ENCODE data around the gene PRKCZ.
"Not testable (repeated sequence)": the region's sequence is repeated elsewhere in the genome, so short reads cannot be mapped to it uniquely, and the experiment has no call there.

Gene PRKCZ

GRCh38 chr1:2121794-2122193, 71.6 kb downstream of the PRKCZ start:
- not testable (repeated sequence) for DNase-seq

- DNase-seq = no peak
Measured at GRCh38 chr1:2124446-2125198, 74.4 kb downstream of the PRKCZ start.

- no peak for DNase-seq
Measured at GRCh38 chr1:2125350-2126211, 75.4 kb downstream of the PRKCZ start.

GRCh38 chr1:2126331-2127186, 76.3 kb downstream of the PRKCZ start:
- DNase-seq = no peak

GRCh38 chr1:2127187-2128145, 77.3 kb downstream of the PRKCZ start:
- no peak for DNase-seq

GRCh38 chr1:2128189-2128901, 78.1 kb downstream of the PRKCZ start:
- no peak for DNase-seq

GRCh38 chr1:2129256-2129943, 79.2 kb downstream of the PRKCZ start:
- no peak for DNase-seq

- no peak for DNase-seq
Measured at GRCh38 chr1:2130156-2130555, 79.9 kb downstream of the PRKCZ start.

GRCh38 chr1:2130871-2131289, 80.7 kb downstream of the PRKCZ start:
- no peak for DNase-seq

- peak in 1 of 2 donors; percentile 39 for DNase-seq
Measured at GRCh38 chr1:2132222-2133038, 82.2 kb downstream of the PRKCZ start.

- peak; percentile 97 to 98 for DNase-seq
Measured at GRCh38 chr1:2133039-2133878, 83.0 kb downstream of the PRKCZ start.

GRCh38 chr1:2133879-2134215, 83.6 kb downstream of the PRKCZ start:
- DNase-seq = no peak

GRCh38 chr1:2134266-2134620, 84.0 kb downstream of the PRKCZ start:
- no peak for DNase-seq

- DNase-seq = no peak
Measured at GRCh38 chr1:2134621-2135307, 84.6 kb downstream of the PRKCZ start.

- no peak for DNase-seq
Measured at GRCh38 chr1:2135441-2135841, 85.2 kb downstream of the PRKCZ start.

GRCh38 chr1:2135941-2136340, 85.7 kb downstream of the PRKCZ start:
- no peak for DNase-seq

- DNase-seq = no peak
Measured at GRCh38 chr1:2136386-2137235, 86.4 kb downstream of the PRKCZ start.
